Activated CD4-positive, alpha-beta T cell treated with anti-CD3 and anti-CD28 coated beads, Interleukin-2, amount 50 U/mL, for 4 hours (primary cell): ENCODE measurements around the gene TIMM29.
A peak's percentile ranks its signal among the peaks of the same experiment; 100 is the strongest.

Experiments
- DNase-seq, 2 experiments: peaks; one replicate each; pipeline ENCODE4 v3.0.0-alpha.2; 2020

TIMM29 gene

GRCh38 chr19:10928563-10929401 lies at the start of gene TIMM29, which contains the start of gene YIPF2:
TIMM29 (plus strand) TSS chr19:10928811; CDS start chr19:10928823, 12 bp downstream.
YIPF2 (minus strand) TSS chr19:10928639; CDS start chr19:10928410, 229 bp downstream.
- DNase-seq, result peak; percentile 93

GRCh38 chr19:10881403-10882107 lies 47.1 kb upstream of the TIMM29 start:
- DNase-seq, result no peak

GRCh38 chr19:10882108-10882457 lies 46.5 kb upstream of the TIMM29 start:
- no peak for DNase-seq

- DNase-seq, result no peak
These were observed 44.3 kb upstream of the TIMM29 start for GRCh38 chr19:10884274-10884673.

- no peak for DNase-seq
These were observed 43.1 kb upstream of the TIMM29 start for GRCh38 chr19:10885201-10886169.

GRCh38 chr19:10887616-10888367 lies 40.8 kb upstream of the TIMM29 start:
- DNase-seq, result no peak

GRCh38 chr19:10888421-10888866 lies 40.2 kb upstream of the TIMM29 start:
- no peak for DNase-seq

GRCh38 chr19:10889880-10890279 lies 38.7 kb upstream of the TIMM29 start:
- no peak for DNase-seq

- DNase-seq, result no peak
These were observed 37.1 kb upstream of the TIMM29 start for GRCh38 chr19:10891405-10892086.

GRCh38 chr19:10892256-10892655 lies 36.4 kb upstream of the TIMM29 start:
- DNase-seq, result no peak

- no peak for DNase-seq
These were observed 33.7 kb upstream of the TIMM29 start for GRCh38 chr19:10894911-10895213.

- DNase-seq, result no peak
These were observed 33.2 kb upstream of the TIMM29 start for GRCh38 chr19:10895363-10895762.

- no peak for DNase-seq
These were observed 32.7 kb upstream of the TIMM29 start for GRCh38 chr19:10895920-10896319.

- DNase-seq, result no peak
These were observed 31.6 kb upstream of the TIMM29 start for GRCh38 chr19:10896851-10897526.

- DNase-seq, result no peak
These were observed 30.0 kb upstream of the TIMM29 start for GRCh38 chr19:10898633-10899032.

- DNase-seq, result no peak
These were observed 29.4 kb upstream of the TIMM29 start for GRCh38 chr19:10899151-10899653.

GRCh38 chr19:10907925-10908324 lies 20.7 kb upstream of the TIMM29 start:
- DNase-seq, result no peak

- no peak for DNase-seq
These were observed 20.1 kb upstream of the TIMM29 start for GRCh38 chr19:10908380-10908960.

- no peak for DNase-seq
These were observed 16.8 kb upstream of the TIMM29 start for GRCh38 chr19:10911579-10912363.

GRCh38 chr19:10912619-10913018 lies 16.0 kb upstream of the TIMM29 start:
- no peak for DNase-seq
